OCI-M2 (cell line): ENCODE data around the gene CYP2C9.

Experiments
- DNase-seq: peaks from one replicate; lab custom pipeline; 2025; ENCODE audit not compliant: unreplicated experiment; lab: John Stamatoyannopoulos, UW

The CYP2C9 gene

GRCh38 chr10:95035332-95036295, 97.2 kb downstream of the CYP2C9 start:
- no peak for DNase-seq

GRCh38 chr10:95039281-95039680, 100.8 kb downstream of the CYP2C9 start:
- no peak for DNase-seq
